Spleen (tissue), 7 donors: ENCODE data around the gene EFNA5.

Source experiments
- POLR2A ChIP-seq, 3 donors: fragments of 450-650 bp; IDR thresholded peaks; one replicate each; pipeline ENCODE4 v1.5.1; 2017; ENCODE audit warnings: antibody characterized with exemption in 3 of 3, mild to moderate bottlenecking in 1 of 3
- TF ChIP-seq, protein P1 (sequence below), 11 experiments: fragments of 200-600 bp in 7 of 11; fragments of 450-650 bp in 4 of 11; sonication (generic) in 4 of 11; IDR thresholded peaks in 8 of 11; conservative IDR thresholded peaks in 3 of 11; 1 replicate in 7 of 11; 2 replicates in 4 of 11; pipeline versions ENCODE4 v1.4.0 to v1.8.0; 2016 to 2021; ENCODE audit warnings: antibody characterized with exemption in 11 of 11, inconsistent platforms in 4 of 11, mild to moderate bottlenecking in 1 of 11
- donor health status: DM: no; HTN: no; CAD: no; lungs with moderate emphysema.
- donor health status: DM: no; HTN: no; CAD: no.
- donor health status: DM: no; HTN: no; CAD: no.

DNA sequence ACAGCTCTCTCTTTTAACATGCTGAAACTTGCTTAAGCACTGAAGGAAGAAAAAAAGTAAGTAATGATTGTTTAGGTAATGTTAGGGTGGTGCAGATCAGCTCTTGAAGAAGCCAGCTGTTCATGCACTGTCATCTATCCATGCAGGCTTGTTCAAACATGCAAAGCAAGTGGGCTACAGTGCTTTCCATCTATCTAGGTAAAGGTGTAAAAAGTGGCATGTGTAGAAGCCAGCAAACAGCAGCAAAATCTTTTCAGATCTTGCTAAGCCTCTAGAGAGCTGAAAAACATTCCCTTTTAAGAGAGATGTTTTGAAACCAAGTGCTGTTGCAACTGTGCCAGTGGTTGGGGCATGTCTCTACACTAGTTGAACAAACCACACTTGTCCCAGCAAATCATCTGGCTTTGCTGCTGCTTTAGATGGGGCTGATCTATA, 214.4 kb downstream of the EFNA5 start:
- TF ChIP-seq, protein P1, sequence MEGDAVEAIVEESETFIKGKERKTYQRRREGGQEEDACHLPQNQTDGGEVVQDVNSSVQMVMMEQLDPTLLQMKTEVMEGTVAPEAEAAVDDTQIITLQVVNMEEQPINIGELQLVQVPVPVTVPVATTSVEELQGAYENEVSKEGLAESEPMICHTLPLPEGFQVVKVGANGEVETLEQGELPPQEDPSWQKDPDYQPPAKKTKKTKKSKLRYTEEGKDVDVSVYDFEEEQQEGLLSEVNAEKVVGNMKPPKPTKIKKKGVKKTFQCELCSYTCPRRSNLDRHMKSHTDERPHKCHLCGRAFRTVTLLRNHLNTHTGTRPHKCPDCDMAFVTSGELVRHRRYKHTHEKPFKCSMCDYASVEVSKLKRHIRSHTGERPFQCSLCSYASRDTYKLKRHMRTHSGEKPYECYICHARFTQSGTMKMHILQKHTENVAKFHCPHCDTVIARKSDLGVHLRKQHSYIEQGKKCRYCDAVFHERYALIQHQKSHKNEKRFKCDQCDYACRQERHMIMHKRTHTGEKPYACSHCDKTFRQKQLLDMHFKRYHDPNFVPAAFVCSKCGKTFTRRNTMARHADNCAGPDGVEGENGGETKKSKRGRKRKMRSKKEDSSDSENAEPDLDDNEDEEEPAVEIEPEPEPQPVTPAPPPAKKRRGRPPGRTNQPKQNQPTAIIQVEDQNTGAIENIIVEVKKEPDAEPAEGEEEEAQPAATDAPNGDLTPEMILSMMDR (IDR thresholded peaks at IDR 0.05 in 8 of 11, conservative IDR thresholded peaks at IDR 0.05 in 3 of 11): no peak
- TF ChIP-seq POLR2A (IDR thresholded peaks at IDR 0.05): no peak
